Activated CD4-positive, alpha-beta T cell treated with anti-CD3 and anti-CD28 coated beads, Interleukin-10, Interleukin-2, amounts not matched to agents 100 ng/mL and 50 ng/mL, durations not matched to agents 16 hours and 8 hours (primary cell): ENCODE measurements around the gene KRTAP10-5.

ENCODE experiments used
- DNase-seq: peaks from one replicate; pipeline ENCODE4 v3.0.0-alpha.2; 2020

Gene KRTAP10-5

DNA sequence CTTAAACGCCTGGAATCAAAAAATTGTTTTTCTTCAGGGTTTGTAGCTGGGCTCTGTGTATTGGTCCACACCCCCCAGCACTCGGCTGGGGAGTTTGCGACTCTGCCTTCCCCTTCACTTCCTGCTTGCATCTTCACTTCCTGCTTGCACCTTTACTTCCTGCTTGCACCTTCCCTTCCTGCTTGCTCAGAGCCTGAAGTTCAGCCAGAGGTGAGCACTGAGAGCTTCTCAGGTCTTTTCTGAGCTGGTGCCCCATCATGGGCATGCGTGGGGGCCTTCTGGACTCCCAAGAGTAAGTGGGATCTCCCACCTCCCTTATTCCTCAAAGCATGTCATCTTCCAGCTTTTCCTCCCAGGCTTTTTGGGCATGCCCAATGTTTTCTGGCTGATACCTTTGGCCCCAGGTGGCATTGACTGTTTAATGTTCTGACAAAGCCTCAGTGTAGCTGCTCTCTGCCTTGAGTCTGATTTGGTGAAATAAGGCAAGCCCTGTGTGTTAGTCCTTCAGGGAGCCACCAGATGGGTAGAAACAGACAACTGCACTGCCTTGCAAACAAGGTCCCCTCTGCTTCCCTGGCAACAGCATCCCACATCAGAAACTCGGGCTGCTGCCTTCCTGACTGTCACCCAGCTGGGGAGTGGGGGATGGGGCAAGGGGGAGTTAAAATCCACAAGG lies 32.6 kb downstream of the KRTAP10-5 start:
- peak; percentile 9 for DNase-seq

DNA sequence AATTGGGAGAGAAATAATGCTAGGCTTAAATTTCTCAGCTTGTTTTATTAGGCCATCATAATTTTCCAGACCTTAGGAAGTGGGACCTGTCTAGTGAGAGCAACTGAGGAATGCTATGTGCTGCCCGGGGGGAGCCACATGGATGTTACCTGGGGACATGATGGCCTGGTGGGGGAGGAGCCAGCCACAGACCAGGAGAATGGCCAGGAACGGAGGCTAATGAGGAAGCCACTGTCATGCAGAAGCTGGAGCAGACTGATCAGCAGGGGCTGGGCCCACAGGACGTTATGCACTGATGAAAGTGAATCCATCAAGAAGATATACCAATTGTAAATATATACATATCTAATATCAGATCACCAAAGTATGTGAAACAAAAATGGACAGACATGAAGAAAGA lies 35.8 kb downstream of the KRTAP10-5 start:
- DNase-seq, result no peak

DNA sequence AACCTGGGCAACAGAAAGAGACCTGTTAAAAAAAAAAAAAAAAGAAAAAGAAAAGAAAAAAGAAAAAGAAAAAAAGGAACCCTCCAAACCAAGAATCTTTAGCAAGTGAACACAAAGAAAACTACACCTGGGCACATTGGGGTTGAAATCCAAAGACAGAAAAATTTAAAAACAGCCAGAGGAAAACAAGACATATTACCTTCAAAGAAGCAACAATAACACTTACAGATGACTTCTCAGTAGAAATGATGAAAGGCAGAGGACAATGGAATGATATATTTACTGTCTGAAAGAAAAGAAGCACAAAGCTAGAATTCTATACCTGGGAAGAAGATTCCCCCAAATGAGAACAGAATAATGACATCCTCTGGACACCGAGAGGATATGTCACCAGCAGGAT lies 37.7 kb downstream of the KRTAP10-5 start:
- no peak for DNase-seq

DNA sequence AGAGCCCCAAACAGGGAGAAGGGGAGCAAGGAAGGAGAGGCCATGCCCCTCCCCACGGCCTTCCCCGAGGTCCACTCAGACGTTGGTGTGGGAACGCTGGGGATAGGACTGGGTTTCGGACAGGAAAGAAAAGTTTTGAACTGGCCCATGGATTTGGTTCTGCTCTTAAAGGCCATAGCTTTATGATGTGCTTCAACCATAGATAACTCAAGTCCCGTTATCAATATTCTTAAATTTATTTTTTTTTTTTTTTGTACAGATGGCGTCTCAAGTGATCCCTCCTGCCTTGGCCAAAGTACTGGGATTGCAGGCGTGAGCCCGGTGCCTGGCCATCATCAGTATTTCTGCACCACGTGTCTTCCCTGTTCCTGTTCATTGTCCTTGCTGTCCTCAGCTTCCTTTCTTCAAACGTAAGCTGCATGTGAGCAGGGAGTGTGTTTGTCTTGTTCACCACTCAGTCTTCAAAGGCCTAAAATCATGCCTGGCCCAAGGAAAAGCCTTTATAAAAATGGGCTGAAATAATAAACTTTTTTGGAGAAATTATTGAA lies 39.6 kb downstream of the KRTAP10-5 start:
- DNase-seq, result no peak

DNA sequence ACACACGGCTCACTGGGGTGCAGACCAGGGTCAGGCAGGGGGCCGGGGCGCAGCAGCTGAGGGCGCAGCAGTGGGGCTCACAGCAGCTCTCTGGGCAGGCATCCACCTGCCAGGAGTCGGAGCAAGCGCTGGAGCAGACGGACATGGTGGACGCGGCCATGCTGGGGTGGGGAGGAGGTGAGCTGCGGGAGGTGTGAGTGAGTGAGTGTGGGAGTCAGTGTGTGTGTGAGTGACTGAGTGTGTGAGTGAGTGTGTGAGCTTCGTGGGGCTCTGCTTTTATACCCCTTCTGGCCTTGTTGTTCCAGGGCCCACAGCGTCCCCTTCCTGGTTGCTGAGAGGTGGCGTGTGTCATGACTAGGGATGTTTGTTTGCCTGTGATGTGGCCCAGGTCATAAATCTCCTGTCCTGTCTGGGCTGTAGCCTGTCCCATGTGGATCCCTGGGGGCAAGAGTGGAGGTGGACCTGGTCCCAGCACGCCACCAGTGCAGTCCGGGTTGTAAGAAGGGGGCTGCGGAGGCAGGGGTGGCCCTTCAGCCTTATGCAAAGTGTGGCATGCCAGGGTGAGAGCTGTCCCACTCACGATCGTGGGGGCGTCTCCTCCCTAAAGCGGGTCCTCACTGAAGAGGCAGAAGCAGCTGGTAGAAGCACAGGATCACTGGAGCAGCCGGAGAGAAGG lies 40.3 kb downstream of the KRTAP10-5 start, which contains the start of gene KRTAP10-1:
KRTAP10-1 (minus strand) TSS at position 205 of the 676 bp plus-strand sequence; CDS start at position 160, 45 bp downstream.
- DNase-seq, result no peak

DNA sequence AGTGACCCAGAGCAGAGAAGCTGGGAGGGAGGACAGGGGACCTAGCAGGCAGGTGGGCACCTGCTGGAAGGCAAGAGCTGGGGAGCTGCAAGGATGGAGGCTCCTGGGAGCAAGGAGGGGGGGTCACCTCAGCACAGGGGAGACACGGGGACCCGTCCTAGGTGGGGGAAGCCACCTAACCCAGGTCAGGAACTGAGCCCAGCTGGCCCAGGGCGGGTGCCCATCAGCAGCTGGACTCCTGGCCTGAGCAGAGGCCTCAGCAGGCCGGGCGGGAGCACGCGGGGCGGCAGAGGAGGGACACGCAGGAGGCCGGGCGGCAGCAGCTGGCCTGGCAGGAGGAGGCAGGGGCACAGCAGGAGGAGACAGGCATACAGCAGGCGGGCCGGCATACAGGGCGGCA lies 41.4 kb downstream of the KRTAP10-5 start:
- no peak for DNase-seq

DNA sequence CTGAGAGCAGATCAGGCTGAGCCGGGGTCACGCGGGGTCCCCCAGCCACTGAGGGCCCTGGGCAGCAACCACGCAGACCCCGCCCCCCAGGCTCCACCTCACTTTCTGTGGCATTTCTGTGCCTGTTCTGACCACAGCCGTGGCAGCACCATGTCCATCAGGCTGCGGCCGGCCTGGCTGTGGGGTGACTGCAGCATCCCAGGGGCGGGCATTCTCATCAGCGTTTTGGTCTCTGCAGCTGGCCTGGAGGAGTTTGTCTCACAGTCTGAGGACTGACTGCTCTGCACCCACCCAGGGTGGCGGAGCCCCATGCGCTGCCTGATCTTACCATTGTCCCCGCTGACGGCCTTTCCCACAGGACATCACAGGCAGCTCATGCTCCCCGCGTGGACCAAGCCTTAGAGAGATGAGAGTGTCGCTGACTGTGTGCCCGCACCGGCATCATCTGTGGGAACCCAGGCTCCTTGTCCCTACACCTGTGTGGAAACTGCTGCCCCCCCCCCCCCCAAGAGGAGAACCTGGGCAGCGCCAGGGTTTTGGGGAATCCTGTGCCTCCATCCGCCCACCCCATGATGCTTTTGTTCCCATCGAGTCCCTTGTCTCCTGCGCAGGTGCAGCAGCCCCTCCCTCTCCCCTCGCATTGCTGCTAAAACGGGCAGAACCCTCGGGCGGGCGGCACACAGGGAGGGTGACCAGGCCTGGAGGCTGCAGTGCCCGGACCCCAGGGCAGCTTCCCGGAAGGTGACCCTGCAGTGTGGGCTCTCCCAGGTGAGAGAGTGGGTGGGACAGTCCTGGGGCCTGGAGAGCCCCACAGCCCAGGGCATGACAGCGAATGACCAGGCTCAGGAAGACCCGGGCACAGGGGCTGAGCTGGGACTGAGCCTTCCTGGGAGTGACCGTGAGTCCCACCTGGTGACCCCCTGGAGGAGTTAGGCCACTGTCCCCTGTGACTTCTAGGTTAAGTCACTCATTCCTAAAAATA lies 42.2 kb downstream of the KRTAP10-5 start:
- no peak for DNase-seq

DNA sequence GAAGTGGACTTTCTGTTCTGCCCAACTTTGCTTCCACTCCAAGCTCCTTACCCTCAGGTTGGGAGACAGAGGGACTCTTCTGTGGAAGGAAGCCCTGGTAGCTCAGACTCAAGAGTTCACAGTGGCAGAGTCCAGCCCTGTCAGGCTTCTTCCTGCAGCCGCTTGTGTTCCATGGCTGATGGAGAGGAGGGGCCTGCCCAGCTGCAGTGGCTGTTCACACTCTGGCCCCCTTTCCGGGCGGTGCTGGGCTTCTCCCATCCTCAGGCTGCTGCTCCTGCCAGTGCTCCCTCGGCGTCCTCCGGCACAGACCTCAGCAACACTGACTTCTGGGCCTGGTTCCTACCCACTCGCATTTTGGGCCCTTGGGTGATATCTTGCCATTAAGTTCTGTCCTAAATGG lies 44.4 kb downstream of the KRTAP10-5 start:
- DNase-seq, result no peak

DNA sequence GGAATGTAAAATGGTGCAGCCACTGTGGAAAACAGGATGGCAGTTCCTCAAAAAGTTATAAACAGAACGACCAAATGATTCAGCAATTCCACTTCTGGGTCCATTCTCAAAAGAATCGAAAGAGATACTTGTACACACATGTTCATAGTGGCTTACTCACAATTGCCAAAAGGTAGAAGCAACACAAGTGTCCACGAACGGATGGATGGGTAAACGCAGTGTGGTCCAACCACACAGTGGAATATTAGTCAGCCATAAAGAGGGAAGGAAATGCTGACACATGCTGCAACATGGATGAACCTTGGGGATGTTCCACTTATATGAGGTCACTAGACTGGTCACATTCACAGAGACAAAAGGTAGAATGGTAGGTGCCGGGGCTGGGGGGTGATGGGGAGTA lies 45.7 kb downstream of the KRTAP10-5 start:
- DNase-seq, result no peak

DNA sequence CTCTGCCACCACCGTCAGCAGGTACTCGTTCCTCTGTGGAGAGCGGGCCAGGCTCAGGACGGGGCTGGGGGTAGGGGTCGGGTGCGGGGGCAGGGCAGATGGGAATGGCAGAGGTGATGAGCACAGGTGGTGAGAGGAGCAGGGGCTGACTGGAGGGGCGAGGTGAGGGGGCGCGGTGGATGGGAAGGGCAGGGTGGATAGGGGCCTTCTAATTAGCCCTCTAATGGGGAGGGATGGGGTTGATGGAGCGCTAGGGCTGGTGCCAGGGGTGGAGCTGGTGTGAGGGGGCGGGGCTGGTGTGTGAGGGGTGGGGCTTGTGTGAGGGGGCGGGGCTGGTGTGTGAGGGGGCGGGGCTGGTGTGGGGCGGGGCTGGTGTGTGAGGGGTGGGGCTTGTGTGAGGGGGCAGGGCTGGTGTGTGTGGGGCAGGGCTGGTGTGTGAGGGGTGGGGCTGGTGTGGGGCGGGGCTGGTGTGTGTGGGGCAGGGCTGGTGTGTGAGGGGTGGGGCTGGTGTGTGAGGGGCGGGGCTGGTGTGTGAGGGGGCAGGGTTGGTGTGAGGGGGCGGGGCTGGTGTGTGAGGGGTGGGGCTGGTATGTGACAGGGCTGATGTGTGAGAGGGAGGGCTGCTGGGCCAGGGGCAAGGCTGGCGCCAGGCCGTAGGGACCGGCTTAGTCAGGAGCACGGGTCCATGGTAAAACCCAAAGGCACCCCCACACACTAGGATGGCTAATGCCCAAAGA lies 46.3 kb downstream of the KRTAP10-5 start:
- no peak for DNase-seq

DNA sequence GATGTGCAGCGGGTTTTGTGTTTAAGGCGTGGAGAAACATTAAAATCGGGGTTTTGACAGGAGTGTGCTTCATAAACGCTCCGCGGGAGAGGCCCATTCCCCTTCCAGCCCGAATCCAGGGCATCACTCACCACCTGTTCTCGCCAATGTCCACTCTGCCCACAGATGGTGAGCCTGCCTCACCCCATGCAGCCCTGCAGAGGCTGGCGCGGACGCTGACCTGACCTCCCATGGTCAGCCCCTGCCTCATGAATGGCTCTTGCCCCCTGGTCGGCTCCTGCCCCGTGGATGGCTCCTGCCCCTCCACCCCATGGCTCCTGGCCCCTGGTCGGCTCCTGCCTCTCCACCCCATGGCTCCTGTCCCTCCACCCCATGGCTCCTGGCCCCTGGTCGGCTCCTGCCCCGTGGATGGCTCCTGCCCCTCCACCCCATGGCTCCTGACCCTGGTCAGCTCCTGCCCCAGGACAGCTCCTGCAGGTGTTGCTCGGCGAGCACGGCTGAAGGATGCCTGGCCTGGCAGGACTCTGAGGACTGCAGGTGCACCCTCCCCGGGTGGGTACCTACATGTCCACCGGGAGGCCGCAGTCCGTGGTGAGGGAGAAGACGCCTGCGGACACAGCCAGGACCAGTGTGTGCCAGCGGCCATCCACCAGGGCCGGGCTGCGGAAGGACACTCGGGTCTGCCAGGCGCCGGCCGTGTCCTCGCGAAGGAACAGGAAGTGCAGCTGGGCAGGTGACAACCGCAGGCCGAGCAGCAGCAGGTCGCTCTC lies 47.1 kb downstream of the KRTAP10-5 start:
- DNase-seq, result no peak

DNA sequence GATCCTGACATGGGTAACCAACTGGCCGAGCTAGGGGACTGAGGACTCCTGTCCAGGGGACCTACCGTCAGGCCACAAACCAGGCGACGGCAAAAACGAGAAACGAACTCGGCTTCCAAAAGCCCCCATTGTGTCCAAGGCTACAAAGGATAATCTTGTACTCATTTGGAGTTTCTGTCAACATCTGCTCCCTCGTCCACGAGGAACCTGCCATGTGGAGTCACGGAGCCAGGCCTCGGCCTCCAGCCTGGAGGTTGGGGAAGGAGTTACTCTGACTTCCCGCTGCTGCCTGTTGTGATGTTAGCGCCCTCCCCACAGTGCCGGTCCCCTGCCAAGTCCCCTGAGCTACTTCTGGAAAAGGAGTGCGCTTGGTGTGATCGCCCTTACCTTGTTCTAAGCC lies 47.7 kb downstream of the KRTAP10-5 start:
- no peak for DNase-seq

DNA sequence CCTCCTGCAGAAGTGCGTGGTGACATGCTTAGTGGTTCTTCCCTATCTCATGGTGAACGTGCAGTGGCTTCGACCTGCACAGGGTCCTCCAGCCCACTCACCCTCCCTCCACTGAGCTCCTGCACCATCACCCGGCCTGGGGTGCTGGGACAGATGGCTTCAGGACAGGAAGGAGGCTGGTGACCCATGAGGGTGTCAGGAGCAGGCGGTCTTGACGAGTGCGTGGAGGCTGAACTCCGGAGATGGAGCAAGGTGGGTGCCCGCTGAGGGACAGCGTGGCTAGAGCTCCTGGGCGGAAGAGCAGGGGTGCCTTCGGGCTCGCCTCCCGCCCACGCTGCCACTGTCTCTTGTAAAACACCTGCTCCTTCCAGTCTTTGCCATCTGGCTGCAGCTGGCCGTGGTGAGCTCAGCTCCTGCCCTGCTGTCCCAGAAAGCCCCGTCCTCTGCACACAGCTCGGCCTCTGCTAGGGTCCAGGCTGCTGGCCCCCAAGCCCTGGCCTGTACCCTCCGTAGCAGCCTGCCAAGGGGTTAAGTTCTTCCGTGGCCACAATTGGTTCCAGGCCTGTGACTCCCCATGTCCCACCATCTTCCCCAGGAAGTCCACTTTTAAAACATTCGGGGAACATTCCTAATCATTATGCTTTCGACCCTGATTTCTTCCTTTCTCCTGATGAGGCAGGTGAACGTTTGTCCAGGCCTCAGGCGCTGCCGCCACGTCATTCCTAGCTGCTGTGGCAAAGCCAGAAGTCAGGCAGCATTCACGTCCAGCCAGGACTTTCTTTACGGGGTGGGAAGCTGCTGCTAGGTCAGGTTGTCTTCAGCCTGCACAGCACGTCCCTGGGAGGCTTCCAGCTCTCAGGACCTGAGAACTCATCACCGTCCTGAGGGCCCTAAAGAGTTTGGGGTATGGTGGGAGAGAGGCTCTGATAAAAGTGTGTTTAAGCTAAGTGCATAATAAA lies 48.5 kb downstream of the KRTAP10-5 start:
- no peak for DNase-seq

DNA sequence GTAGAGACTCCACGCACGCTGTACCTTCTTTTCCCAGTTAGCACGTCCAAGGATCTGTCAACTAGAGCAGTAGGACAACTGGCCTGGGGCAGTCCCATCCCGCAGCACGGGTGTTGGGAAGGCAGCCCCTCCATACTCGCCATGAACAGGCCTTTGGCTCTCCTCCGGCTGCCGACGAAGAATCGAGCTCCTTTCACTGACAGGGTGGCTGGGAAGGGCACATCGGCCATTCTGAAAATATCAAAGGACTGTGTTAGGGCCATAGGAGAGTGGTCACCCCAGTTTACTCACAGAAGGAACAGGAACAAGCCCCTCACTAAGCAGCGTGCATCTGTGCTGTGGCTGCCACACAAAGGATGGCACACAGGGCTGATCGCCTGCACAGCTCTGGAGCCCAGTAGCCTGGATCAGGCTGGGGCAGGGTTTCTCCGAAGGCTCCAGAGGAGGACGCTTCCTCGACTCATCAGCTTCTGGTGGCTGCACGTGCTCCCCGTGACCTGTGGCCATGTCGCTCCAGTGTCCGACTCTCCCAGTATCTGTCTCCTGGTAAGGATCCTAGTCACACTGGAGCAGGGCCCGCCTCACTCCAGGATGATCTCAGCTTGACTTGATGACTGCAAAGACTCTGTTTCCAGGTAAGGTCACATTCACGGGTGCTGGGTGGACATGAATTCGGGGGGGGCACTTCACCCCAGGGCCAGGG lies 49.4 kb downstream of the KRTAP10-5 start:
- no peak for DNase-seq

DNA sequence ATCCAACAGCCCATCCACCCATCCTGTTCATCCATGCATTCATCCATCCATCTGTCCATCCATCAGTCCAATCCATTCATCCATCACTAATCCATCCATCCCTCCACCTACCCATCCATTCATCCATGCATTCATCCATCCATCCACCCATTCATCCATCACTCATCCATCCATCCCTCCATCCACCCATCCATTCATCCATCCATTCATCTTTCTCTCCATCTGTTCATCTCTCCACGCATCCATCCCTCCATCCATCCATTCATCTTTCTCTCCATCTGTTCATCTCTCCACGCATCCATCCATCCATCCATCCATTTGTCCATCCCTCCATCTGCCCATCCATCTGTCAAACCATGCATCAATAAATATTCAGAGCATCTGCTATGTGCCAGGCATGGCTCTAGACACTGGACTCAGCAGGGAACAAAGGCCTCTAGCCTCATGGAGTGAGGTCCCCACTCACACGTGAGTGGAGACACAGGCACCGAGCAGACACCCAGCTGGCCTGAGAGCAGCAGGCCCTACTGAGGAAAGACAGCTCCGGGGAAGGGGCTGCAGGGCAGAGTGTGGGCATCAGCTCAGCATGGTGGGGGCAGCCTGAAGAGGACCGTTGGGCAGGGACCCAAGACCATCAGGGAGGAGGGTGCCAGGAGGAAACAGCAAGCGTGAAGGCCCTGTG lies 50.0 kb downstream of the KRTAP10-5 start:
- no peak for DNase-seq

DNA sequence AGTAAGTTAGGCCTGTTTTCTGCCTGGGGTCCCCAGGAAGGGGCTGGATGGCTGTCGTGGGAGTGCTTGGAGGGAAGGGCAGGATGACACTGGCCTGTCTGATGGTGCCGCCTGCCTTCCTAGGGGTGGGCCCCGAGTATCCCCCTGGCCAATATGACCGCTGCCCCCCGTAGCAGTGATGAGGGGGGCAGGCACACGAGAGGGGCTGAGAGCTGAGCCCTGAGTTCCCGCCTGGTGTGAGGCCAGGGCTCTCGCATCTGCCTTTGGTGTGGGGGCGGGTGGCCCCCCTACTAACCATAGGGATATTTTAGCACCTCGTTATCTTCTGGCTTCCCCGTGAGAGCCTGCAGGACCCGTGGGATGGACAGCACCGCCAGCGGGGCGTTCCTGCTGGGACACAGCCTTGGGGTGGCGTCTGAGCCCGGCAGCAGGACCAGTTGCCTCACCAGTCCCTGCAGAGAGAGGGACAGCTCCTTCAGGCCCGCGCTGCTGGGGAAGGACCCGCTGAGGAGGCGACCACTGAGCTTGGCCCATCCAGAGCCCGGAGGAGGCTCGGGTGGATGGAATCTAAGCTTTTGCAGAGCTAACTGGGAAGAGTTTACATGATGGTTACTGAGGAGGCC lies 50.8 kb downstream of the KRTAP10-5 start:
- no peak for DNase-seq
